ENCODE measurements around the gene SMG9. TPM values are rescaled to one million over a fixed set of nuclear protein-coding genes. Genes with fewer than 3 reads are reported as not detected.

SMG9 gene
- total and polyA plus RNA-seq, 2 of the 4 experiments (the other 2 are of a cell fraction), result 4.8 to 24.3 TPM

GRCh38 chr19:43690444-43690843 is 64.3 kb downstream of the SMG9 start:
- Histone ChIP-seq H2BK20ac (ENCODE audit: low read depth, low read length) (no peak overlapping the region), H3K9ac (ENCODE audit: low read depth, low read length) (no peak overlapping the region), H2AK5ac (ENCODE audit: low read depth, low read length) (no peak overlapping the region), H3K27me3 (ENCODE audit: control insufficient read depth, insufficient read depth, low read length) (peaks cover 2% of the 10 kb centered on the region), H3K9me3 (ENCODE audit: control insufficient read depth, insufficient read depth, low read length) (peaks cover 23% of the 10 kb centered on the region), H2AK9ac (replicated peaks; ENCODE audit: low read depth, low read length, poor library complexity) (no peak overlapping the region), H3K23ac (ENCODE audit: low read depth, low read length) (no peak overlapping the region), H3K9me1 (ENCODE audit: insufficient read depth, low read length) (no peaks in the 10 kb centered on the region), H4K91ac (ENCODE audit: insufficient read depth, low read depth, low read length) (no peak overlapping the region), H3K18ac (ENCODE audit: low read depth, low read length) (no peak overlapping the region), H4K8ac (ENCODE audit: low read depth in 2 of 2, low read length in 2 of 2) (no peak overlapping the region), H3K56ac (ENCODE audit: extremely low read depth, insufficient read depth, low read length) (no peak overlapping the region), H3K4me2 (ENCODE audit: low read depth, low read length) (no peak overlapping the region), H3K4ac (ENCODE audit: low read depth, low read length) (no peak overlapping the region), H3K4me1 (ENCODE audit: control insufficient read depth, insufficient read depth, low read length) (peaks cover 2% of the 10 kb centered on the region; the same call in 1 of the 2 replicates), H2BK120ac (ENCODE audit: low read depth, low read length) (no peak overlapping the region), H2BK15ac (ENCODE audit: low read depth, low read length) (no peak overlapping the region), H3K27ac (ENCODE audit: insufficient read depth, low read length) (no peak overlapping the region), H4K20me1 (ENCODE audit: insufficient read depth, low read length) (no peaks in the 10 kb centered on the region), H4K5ac (ENCODE audit: low read depth, low read length) (no peak overlapping the region), H3K79me1 (ENCODE audit: low read depth in 1 of 2, low read length in 2 of 2) (no peaks in the 10 kb centered on the region), H3K14ac (replicated peaks; ENCODE audit: low read depth, low read length) (no peak overlapping the region), H2BK5ac (ENCODE audit: low read depth, low read length, poor library complexity, severe bottlenecking) (no peak overlapping the region), H3K4me3 (ENCODE audit: insufficient read depth, low read depth, low read length) (no peak overlapping the region), H2AFZ (replicated peaks; ENCODE audit: low read length, poor library complexity) (no peak overlapping the region), H3K36me3 (ENCODE audit: control insufficient read depth, insufficient read depth, low read length) (no peaks in the 10 kb centered on the region)
- POLR2A ChIA-PET (ENCODE audit: unreplicated experiment), result no interaction called here
- dilution Hi-C loops (cut with HindIII; ENCODE audit: low sequenced_read_pairs, unreplicated experiment), result no loop called here
- WGBS, 2 experiments (ENCODE audit: extremely low coverage in 2 of 2, insufficient read length in 1 of 2), result no CpG with 5 or more reads among the region's 3 CpGs
- TF ChIP-seq RFX5 (IDR thresholded peaks at IDR 0.05; ENCODE audit: low read depth, low read length) (no peak), MXI1 (IDR thresholded peaks at IDR 0.05; ENCODE audit: borderline replicate concordance, low read depth, low read length) (no peak), USF2 (IDR thresholded peaks at IDR 0.05; ENCODE audit: low read depth, low read length) (no peak), FOS (IDR thresholded peaks at IDR 0.05; ENCODE audit: low read depth, low read length) (no peak), RAD21 (IDR thresholded peaks at IDR 0.05; ENCODE audit: low read length) (no peak)
- BruUV-seq (replicated peaks), result no TSS peak
- DNase-seq, result no peak
- no peak for ATAC-seq (ENCODE audit: low read depth)
- intact Hi-C loops (cut with micrococcal nuclease), result no loop called here
- in situ Hi-C loops (cut with MboI; ENCODE audit: low sequenced_read_pairs), result no loop called here
- CTCF ChIA-PET, result no interaction called here
